ENCODE results near the gene COL6A2. TPM values are rescaled to one million over a fixed set of nuclear protein-coding genes. Genes with fewer than 3 reads are reported as not detected.
A peak's percentile ranks its signal among the peaks of the same experiment; 100 is the strongest.

COL6A2 gene
- total and polyA plus RNA-seq, 2 of the 13 experiments (the other 11 are each of a cell fraction or from before 2014, with no cell fraction given) = 0.07 to 0.41 TPM

DNA sequence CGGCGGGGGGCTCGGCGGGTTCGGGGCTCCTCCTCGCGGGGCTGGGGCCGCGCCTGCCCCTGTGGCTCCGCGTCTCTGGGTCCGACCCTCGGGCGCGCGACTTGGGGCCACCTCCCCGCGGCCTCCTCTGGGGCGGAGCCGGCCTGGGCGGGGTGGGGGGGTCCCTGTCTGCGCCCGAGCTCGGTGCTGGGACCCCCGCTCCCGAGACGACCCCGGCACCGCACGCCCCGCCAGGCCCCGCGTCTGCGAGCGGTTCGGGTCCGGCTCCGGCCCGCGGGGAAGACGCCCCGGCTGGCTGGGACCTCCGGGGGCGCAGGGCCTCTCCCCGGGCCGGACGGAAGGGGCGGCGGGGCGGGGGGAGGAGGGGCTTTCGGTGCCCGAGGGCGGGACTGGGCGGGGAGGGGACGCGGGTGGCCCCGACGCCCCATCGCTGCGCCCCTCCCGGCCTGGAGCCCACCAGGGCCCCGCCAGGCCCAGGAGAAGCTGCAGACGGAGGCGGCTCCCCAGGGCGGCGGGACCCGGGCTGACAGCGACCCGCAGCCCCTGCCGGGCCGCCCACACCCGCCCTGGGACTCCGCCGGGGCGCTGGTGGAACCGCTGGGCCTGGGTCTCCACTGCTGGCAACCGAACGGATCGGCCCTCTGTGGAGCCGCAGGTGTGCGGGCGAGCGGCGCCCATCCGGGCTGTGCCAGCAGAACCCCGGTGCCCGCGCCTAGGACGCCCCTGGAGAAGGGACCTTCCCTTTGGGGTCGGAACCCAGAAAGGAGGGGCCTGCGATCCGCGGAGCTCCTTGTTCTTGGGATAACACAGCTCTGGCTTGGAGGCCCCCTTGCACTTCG is 610 bp downstream of the COL6A2 start:
- peak overlapping the region in 2 of 3 experiments; percentile 30 to 59; a peak in 3 of 6 replicates for H3K4me3 ChIP-seq (replicated peaks in 1 of 3; ENCODE audit: insufficient read depth in 1 of 3, low read depth in 2 of 3, low read length in 3 of 3)
- ChIA-PET POLR2A (no interaction called here), CTCF (ENCODE audit: low intra/inter-chr PET ratio, low total read pairs) (no interaction called here)
- H3K27ac ChIP-seq (ENCODE audit: extremely low read length, insufficient read depth, low read length) = no peak overlapping the region
- TF ChIP-seq SP2 (CRISPR knock-in tag; IDR thresholded peaks at IDR 0.05) (no peak), ZNF431 (CRISPR knock-in tag; IDR thresholded peaks at IDR 0.05; ENCODE audit: borderline replicate concordance, low read depth) (no peak), ZNF777 (CRISPR knock-in tag; IDR thresholded peaks at IDR 0.05) (peak; percentile 23; the same call in 1 of the 2 replicates)
- 83% methylated on average over 1 of the region's 94 CpGs for WGBS (ENCODE audit: low lambda C conversion rate)
- H2AFZ ChIP-seq (ENCODE audit: low read length) = no peak overlapping the region
- intact Hi-C loops (cut with micrococcal nuclease; ENCODE audit: unreplicated experiment) = no loop called here
- no peaks in the 10 kb centered on the region for H3K79me2 ChIP-seq (ENCODE audit: insufficient read depth, low read length)
- peak overlapping the region; percentile 36; the same call in 1 of the 2 replicates for H3K4me2 ChIP-seq (ENCODE audit: low read depth, low read length)
- H4K20me1 ChIP-seq (ENCODE audit: insufficient read depth, low read length) = no peaks in the 10 kb centered on the region
- ATAC-seq = no peak; the same call in 2 of the 3 replicates
- no peak for DNase-seq (ENCODE audit: low spot score)
- peaks cover 12 to 56% of the 10 kb centered on the region in 2 experiments for H3K27me3 ChIP-seq (ENCODE audit: control insufficient read depth in 1 of 2, insufficient read depth in 2 of 2, low read length in 2 of 2)
- in situ Hi-C loops (cut with HindIII; ENCODE audit: extremely low pct_ligation_motif_present, low pct_unique_long_range_greater_than_20kb) = no loop called here
- no peaks in the 10 kb centered on the region for H3K4me1 ChIP-seq (ENCODE audit: insufficient read depth, low read length)
- H3K9ac ChIP-seq (ENCODE audit: insufficient read depth, low read depth, low read length) = no peak overlapping the region
- BruUV-seq (replicated peaks) = no TSS peak
- H3K36me3 ChIP-seq (replicated peaks in 1 of 2; ENCODE audit: control insufficient read depth in 1 of 2, insufficient read depth in 2 of 2, low read length in 2 of 2) = no peaks in the 10 kb centered on the region
- no peak for FAIRE-seq
- H3K9me3 ChIP-seq (ENCODE audit: low read length) = no peaks in the 10 kb centered on the region

DNA sequence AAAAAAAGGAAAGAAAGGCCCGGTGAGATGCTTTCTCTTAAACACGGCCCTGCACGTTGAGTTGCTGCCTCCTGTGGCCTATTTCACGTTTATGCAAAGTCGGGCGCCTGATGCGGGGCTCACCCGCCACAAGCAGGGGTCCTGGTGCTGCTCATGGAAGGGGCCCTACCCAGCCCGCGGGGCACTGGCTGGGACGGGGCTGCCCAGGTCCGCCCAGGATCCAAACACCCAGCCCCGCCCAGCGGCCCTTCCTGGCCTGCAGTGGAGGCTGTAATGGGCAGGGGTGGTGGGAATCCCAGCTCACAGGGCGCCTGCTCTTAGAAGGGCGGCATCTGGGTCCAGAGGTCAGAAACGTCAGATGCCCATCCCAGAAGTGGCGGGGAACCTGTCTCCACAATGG is 1.6 kb downstream of the COL6A2 start:
- Histone ChIP-seq H3K4me1 (ENCODE audit: insufficient read depth, low read length) (no peaks in the 10 kb centered on the region), H3K9ac (ENCODE audit: insufficient read depth, low read depth, low read length) (no peak overlapping the region), H3K9me3 (ENCODE audit: low read length) (no peaks in the 10 kb centered on the region), H4K20me1 (ENCODE audit: insufficient read depth, low read length) (no peaks in the 10 kb centered on the region), H3K4me3 (replicated peaks in 1 of 3; ENCODE audit: insufficient read depth in 1 of 3, low read depth in 2 of 3, low read length in 3 of 3) (no peak overlapping the region), H3K27me3 (ENCODE audit: control insufficient read depth in 1 of 2, insufficient read depth in 2 of 2, low read length in 2 of 2) (peaks cover 8 to 46% of the 10 kb centered on the region in 2 experiments), H3K4me2 (ENCODE audit: low read depth, low read length) (no peak overlapping the region), H3K36me3 (replicated peaks in 1 of 2; ENCODE audit: control insufficient read depth in 1 of 2, insufficient read depth in 2 of 2, low read length in 2 of 2) (no peaks in the 10 kb centered on the region), H2AFZ (ENCODE audit: low read length) (no peak overlapping the region), H3K79me2 (ENCODE audit: insufficient read depth, low read length) (no peaks in the 10 kb centered on the region), H3K27ac (ENCODE audit: extremely low read length, insufficient read depth, low read length) (no peak overlapping the region)
- ChIA-PET CTCF (ENCODE audit: low intra/inter-chr PET ratio, low total read pairs) (no interaction called here), POLR2A (no interaction called here)
- intact Hi-C loops (cut with micrococcal nuclease; ENCODE audit: unreplicated experiment) = no loop called here
- in situ Hi-C loops (cut with HindIII; ENCODE audit: extremely low pct_ligation_motif_present, low pct_unique_long_range_greater_than_20kb) = no loop called here
- ATAC-seq (peak; percentile 55), FAIRE-seq (no peak), DNase-seq (ENCODE audit: low spot score) (peak; percentile 15)
- 15% methylated on average over 18 of the region's 18 CpGs for WGBS (ENCODE audit: low lambda C conversion rate)
- BruUV-seq (replicated peaks) = no TSS peak
- TF ChIP-seq TBX2 (CRISPR knock-in tag; IDR thresholded peaks at IDR 0.05; ENCODE audit: borderline replicate concordance) (no peak), CTCF (CRISPR knock-in tag; IDR thresholded peaks at IDR 0.05) (0 out of 2 replicates have a peak, but pooled peaks have one; percentile 5)
- TF ChIP-seq, protein P1, sequence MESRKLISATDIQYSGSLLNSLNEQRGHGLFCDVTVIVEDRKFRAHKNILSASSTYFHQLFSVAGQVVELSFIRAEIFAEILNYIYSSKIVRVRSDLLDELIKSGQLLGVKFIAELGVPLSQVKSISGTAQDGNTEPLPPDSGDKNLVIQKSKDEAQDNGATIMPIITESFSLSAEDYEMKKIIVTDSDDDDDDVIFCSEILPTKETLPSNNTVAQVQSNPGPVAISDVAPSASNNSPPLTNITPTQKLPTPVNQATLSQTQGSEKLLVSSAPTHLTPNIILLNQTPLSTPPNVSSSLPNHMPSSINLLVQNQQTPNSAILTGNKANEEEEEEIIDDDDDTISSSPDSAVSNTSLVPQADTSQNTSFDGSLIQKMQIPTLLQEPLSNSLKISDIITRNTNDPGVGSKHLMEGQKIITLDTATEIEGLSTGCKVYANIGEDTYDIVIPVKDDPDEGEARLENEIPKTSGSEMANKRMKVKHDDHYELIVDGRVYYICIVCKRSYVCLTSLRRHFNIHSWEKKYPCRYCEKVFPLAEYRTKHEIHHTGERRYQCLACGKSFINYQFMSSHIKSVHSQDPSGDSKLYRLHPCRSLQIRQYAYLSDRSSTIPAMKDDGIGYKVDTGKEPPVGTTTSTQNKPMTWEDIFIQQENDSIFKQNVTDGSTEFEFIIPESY (CRISPR knock-in tag; IDR thresholded peaks at IDR 0.05) = peak; percentile 62; the same call in 1 of the 2 replicates
